GM23248 (cell line): ENCODE data around the gene KCTD19.

Experiments
- EZH2 ChIP-seq: fragments of 200-600 bp; sonication (generic); IDR thresholded peaks from 2 replicates; pipeline ENCODE4 v1.6.1; 2018; ENCODE audit warnings: antibody characterized with exemption, mild to moderate bottlenecking; ENCODE audit not compliant: insufficient read depth, poor library complexity, severe bottlenecking
- EZH2phosphoT487 ChIP-seq: fragments of 200-600 bp; sonication (generic); IDR thresholded peaks from 2 replicates; pipeline ENCODE4 v1.6.1; 2018; ENCODE audit warnings: antibody characterized with exemption, moderate library complexity, mild to moderate bottlenecking, low read depth; ENCODE audit not compliant: insufficient read depth

- TF ChIP-seq EZH2 (no peak), EZH2phosphoT487 (no peak)
Observed at GRCh38 chr16:67243481-67243880, 83.1 kb downstream of the KCTD19 start.
